SIG-M5 (cell line): ENCODE measurements around the gene MACROD2.

Experiments used
- DNase-seq: peaks from one replicate; lab custom pipeline; 2025; lab: John Stamatoyannopoulos, UW

Gene MACROD2

GRCh38 chr20:14589383-14589782 is 594.1 kb downstream of the MACROD2 start:
- DNase-seq = no peak

- no peak for DNase-seq
Observed at GRCh38 chr20:14595051-14595450, 599.7 kb downstream of the MACROD2 start.

GRCh38 chr20:14597206-14597715 is 601.9 kb downstream of the MACROD2 start:
- no peak for DNase-seq

GRCh38 chr20:14599613-14600012 is 604.3 kb downstream of the MACROD2 start:
- no peak for DNase-seq

GRCh38 chr20:14600527-14600926 is 605.2 kb downstream of the MACROD2 start:
- no peak for DNase-seq

- no peak for DNase-seq
Observed at GRCh38 chr20:14604143-14604542, 608.8 kb downstream of the MACROD2 start.

- DNase-seq = no peak
Observed at GRCh38 chr20:14609328-14610221, 614.3 kb downstream of the MACROD2 start.

- DNase-seq = no peak
Observed at GRCh38 chr20:14611479-14611878, 616.2 kb downstream of the MACROD2 start.

GRCh38 chr20:14612391-14612790 is 617.1 kb downstream of the MACROD2 start:
- DNase-seq = no peak

GRCh38 chr20:14616003-14616402 is 620.7 kb downstream of the MACROD2 start:
- DNase-seq = no peak

- no peak for DNase-seq
Observed at GRCh38 chr20:14617123-14617522, 621.8 kb downstream of the MACROD2 start.

- no peak for DNase-seq
Observed at GRCh38 chr20:14619411-14619810, 624.1 kb downstream of the MACROD2 start.

GRCh38 chr20:14622796-14623195 is 627.5 kb downstream of the MACROD2 start:
- DNase-seq = no peak

GRCh38 chr20:14631011-14631410 is 635.7 kb downstream of the MACROD2 start:
- DNase-seq = no peak

- DNase-seq = no peak
Observed at GRCh38 chr20:14632906-14633305, 637.6 kb downstream of the MACROD2 start.

GRCh38 chr20:14633507-14633906 is 638.2 kb downstream of the MACROD2 start:
- DNase-seq = no peak

GRCh38 chr20:14634665-14635064 is 639.3 kb downstream of the MACROD2 start:
- no peak for DNase-seq

- no peak for DNase-seq
Observed at GRCh38 chr20:14637441-14637840, 642.1 kb downstream of the MACROD2 start.

- DNase-seq = no peak
Observed at GRCh38 chr20:14643146-14643545, 647.8 kb downstream of the MACROD2 start.

GRCh38 chr20:14643556-14643955 is 648.2 kb downstream of the MACROD2 start:
- no peak for DNase-seq

GRCh38 chr20:14644306-14645097 is 649.2 kb downstream of the MACROD2 start:
- no peak for DNase-seq

- no peak for DNase-seq
Observed at GRCh38 chr20:14647016-14647415, 651.7 kb downstream of the MACROD2 start.

- DNase-seq = no peak
Observed at GRCh38 chr20:14649662-14650061, 654.3 kb downstream of the MACROD2 start.
